ENCODE results near the gene NPSR1. TPM values are rescaled to one million over a fixed set of nuclear protein-coding genes. Genes with fewer than 3 reads are reported as not detected.

NPSR1 gene
- total and polyA plus RNA-seq, 11 donors: not detected

DNA sequence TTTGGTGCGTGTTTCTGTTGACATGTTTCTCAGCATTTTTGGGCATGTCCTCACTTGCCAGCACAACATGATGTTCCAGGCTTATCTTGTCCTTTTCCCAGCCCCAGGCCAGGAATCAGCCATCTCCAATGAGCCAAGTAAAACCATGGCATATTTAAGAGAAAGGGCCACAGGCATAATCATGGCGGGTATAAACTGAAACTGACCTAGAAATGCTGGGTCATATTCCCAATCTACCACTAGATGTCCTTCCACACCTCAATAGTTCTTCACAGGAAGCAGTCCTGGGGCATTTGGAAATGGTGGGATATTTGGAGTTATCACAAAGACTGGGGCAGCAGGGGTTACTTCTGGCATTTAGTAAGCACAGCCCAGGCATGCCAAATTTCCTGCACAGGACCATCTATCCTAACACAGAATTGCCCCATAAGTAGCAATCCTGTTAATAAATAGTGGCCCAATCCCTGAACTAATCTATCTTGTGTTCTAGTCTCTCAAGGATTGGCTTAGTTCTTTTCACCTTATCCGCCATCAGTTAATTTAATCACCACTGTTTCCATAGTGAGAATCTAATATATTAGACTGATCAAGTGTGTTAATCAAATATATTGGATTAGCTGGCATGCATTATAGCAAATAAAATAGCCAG lies 101.6 kb downstream of the NPSR1 start:
- TF ChIP-seq POLR2A (IDR thresholded peaks at IDR 0.05): no peak
- TF ChIP-seq CTCF (IDR thresholded peaks at IDR 0.05): peak; percentile 25 to 59 (median 46)
- ATAC-seq (peak in 3 of 4 donors; percentile 50 to 70 (median 50)), DNase-seq (no peak)
- H3K4me1 ChIP-seq: no peaks in the 10 kb centered on the region
- no peaks in the 10 kb centered on the region for H3K27me3 ChIP-seq
- intact Hi-C loops (cut with DNase I): loop anchor here in 2 of 10 donors (10.0 kb wide), 2 partner anchors 165 to 275 kb away; partner anchors contain the start of gene DPY19L1 (in 2 of the 2)
- WGBS, 4 donors: 70 to 81% (median 78%) methylated on average over 3 of the region's 3 CpGs
- no peak overlapping the region for H3K27ac ChIP-seq
- no peaks in the 10 kb centered on the region for H3K36me3 ChIP-seq
- H3K4me3 ChIP-seq: no peak overlapping the region
- H3K9me3 ChIP-seq: no peaks in the 10 kb centered on the region

- 52 to 76% (median 66%) methylated on average over 2 of the region's 2 CpGs for WGBS, 4 donors
- intact Hi-C loops (cut with DNase I): no loop called here
- no peak for ATAC-seq
Measured at GRCh38 chr7:34760271-34760670, 102.3 kb downstream of the NPSR1 start.

DNA sequence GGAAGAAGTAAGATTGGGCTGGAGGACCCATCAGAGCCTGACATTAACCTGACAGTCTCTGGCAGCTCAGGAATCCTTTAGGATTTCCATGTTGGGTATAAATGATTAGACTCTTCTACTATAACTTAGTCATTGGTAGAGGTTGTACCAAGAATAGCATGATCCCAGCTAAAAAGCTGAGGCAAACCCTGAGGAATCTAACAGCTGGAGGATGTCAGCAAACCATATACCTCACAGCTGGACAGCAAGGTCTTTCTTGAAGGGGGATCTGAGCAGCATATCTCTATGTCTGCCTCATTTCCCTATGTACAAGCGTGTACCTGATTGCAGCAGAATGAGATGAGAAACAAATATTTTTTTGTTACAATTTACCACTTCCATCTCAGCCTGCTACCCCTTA lies 103.2 kb downstream of the NPSR1 start:
- Histone ChIP-seq H3K9me3 (no peaks in the 10 kb centered on the region), H3K27me3 (no peaks in the 10 kb centered on the region), H3K4me3 (no peak overlapping the region), H3K4me1 (no peaks in the 10 kb centered on the region), H3K27ac (no peak overlapping the region), H3K36me3 (no peaks in the 10 kb centered on the region)
- DNase-seq (no peak), ATAC-seq (no peak)
- TF ChIP-seq CTCF (IDR thresholded peaks at IDR 0.05): no peak
- no peak for TF ChIP-seq POLR2A (IDR thresholded peaks at IDR 0.05)
- 54 to 80% (median 66%) methylated on average over 1 of the region's 1 CpG for WGBS, 4 donors
- intact Hi-C loops (cut with DNase I): no loop called here

More at GRCh38 chr7:34760271-34760670, 102.3 kb downstream of the NPSR1 start:
- H3K4me3 ChIP-seq: no peak overlapping the region
- TF ChIP-seq POLR2A (IDR thresholded peaks at IDR 0.05): no peak
- no peak for TF ChIP-seq CTCF (IDR thresholded peaks at IDR 0.05)
- no peaks in the 10 kb centered on the region for H3K27me3 ChIP-seq
- H3K9me3 ChIP-seq: no peaks in the 10 kb centered on the region
- no peaks in the 10 kb centered on the region for H3K4me1 ChIP-seq
- H3K36me3 ChIP-seq: no peaks in the 10 kb centered on the region
- H3K27ac ChIP-seq: no peak overlapping the region
- no peak for DNase-seq

- Histone ChIP-seq H3K27ac (no peak overlapping the region), H3K36me3 (no peaks in the 10 kb centered on the region), H3K27me3 (no peaks in the 10 kb centered on the region), H3K4me1 (no peaks in the 10 kb centered on the region), H3K4me3 (no peak overlapping the region), H3K9me3 (no peaks in the 10 kb centered on the region)
- no peak for ATAC-seq
- TF ChIP-seq CTCF (IDR thresholded peaks at IDR 0.05) (no peak), POLR2A (IDR thresholded peaks at IDR 0.05) (no peak)
- intact Hi-C loops (cut with DNase I): no loop called here
- no peak for DNase-seq
Measured at GRCh38 chr7:34761627-34762026, 103.6 kb downstream of the NPSR1 start.

Data from heart left ventricle (tissue), 16 donors.